Measurements from ENCODE around the gene TMEM132A. TPM values are rescaled to one million over a fixed set of nuclear protein-coding genes. Genes with fewer than 3 reads are reported as not detected.

TMEM132A gene
- total RNA-seq, 1 donor from 2014 or later, result 164 TPM

- Mint-ChIP-seq H3K27me3 (ENCODE audit: unreplicated experiment) (peaks cover 12% of the 10 kb centered on the region), H3K4me1 (ENCODE audit: unreplicated experiment) (peaks cover 21% of the 10 kb centered on the region), H3K9me3 (ENCODE audit: unreplicated experiment) (no peaks in the 10 kb centered on the region), H3K4me3 (ENCODE audit: unreplicated experiment) (no peak overlapping the region), H3K27ac (ENCODE audit: unreplicated experiment) (no peak overlapping the region), H3K36me3 (ENCODE audit: low read depth, unreplicated experiment) (peaks cover 34% of the 10 kb centered on the region)
- TF ChIP-seq, protein P1, sequence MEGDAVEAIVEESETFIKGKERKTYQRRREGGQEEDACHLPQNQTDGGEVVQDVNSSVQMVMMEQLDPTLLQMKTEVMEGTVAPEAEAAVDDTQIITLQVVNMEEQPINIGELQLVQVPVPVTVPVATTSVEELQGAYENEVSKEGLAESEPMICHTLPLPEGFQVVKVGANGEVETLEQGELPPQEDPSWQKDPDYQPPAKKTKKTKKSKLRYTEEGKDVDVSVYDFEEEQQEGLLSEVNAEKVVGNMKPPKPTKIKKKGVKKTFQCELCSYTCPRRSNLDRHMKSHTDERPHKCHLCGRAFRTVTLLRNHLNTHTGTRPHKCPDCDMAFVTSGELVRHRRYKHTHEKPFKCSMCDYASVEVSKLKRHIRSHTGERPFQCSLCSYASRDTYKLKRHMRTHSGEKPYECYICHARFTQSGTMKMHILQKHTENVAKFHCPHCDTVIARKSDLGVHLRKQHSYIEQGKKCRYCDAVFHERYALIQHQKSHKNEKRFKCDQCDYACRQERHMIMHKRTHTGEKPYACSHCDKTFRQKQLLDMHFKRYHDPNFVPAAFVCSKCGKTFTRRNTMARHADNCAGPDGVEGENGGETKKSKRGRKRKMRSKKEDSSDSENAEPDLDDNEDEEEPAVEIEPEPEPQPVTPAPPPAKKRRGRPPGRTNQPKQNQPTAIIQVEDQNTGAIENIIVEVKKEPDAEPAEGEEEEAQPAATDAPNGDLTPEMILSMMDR (IDR thresholded peaks at IDR 0.05; ENCODE audit: unreplicated experiment), result no peak
- no peak for DNase-seq (ENCODE audit: low spot score)
Observed at GRCh38 chr11:60919320-60919719, 4.9 kb upstream of the TMEM132A start.

- Mint-ChIP-seq H3K36me3 (ENCODE audit: low read depth, unreplicated experiment) (peaks cover 34% of the 10 kb centered on the region), H3K27me3 (ENCODE audit: unreplicated experiment) (peaks cover 10% of the 10 kb centered on the region), H3K4me3 (ENCODE audit: unreplicated experiment) (no peak overlapping the region)
Observed at GRCh38 chr11:60919956-60920355, 4.3 kb upstream of the TMEM132A start.

DNA sequence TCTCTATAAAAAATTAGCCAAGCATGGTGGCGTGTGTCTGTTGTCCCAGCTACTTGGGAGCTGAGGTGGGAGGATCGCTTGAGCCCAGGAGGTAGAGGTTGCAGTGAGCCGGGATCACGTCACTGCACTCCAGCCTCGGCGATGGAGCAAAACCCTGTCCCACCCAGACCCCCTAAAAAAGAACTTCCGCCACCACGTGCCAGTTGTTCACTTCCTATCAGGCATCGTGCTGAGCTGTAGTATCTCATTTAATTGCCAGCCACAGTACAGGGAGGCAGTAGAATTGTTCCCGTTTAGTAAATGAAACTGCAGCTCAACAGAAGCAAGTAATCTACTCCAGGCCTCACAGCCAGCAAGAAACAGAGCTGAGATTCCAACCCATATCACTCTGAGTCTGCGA, 3.0 kb upstream of the TMEM132A start:
- H3K36me3 Mint-ChIP-seq (ENCODE audit: low read depth, unreplicated experiment), result peaks cover 34% of the 10 kb centered on the region

More at GRCh38 chr11:60919956-60920355, 4.3 kb upstream of the TMEM132A start:
- TF ChIP-seq, protein P1 (IDR thresholded peaks at IDR 0.05; ENCODE audit: unreplicated experiment), result no peak
- Mint-ChIP-seq H3K9me3 (ENCODE audit: unreplicated experiment) (no peaks in the 10 kb centered on the region), H3K4me1 (ENCODE audit: unreplicated experiment) (peaks cover 19% of the 10 kb centered on the region), H3K27ac (ENCODE audit: unreplicated experiment) (no peak overlapping the region)
- DNase-seq (ENCODE audit: low spot score), result no peak

GRCh38 chr11:60921777-60922335, 2.4 kb upstream of the TMEM132A start:
- Mint-ChIP-seq H3K4me1 (ENCODE audit: unreplicated experiment) (peaks cover 19% of the 10 kb centered on the region), H3K27me3 (ENCODE audit: unreplicated experiment) (peaks cover 8% of the 10 kb centered on the region), H3K36me3 (ENCODE audit: low read depth, unreplicated experiment) (peaks cover 40% of the 10 kb centered on the region), H3K9me3 (ENCODE audit: unreplicated experiment) (no peaks in the 10 kb centered on the region), H3K4me3 (ENCODE audit: unreplicated experiment) (no peak overlapping the region), H3K27ac (ENCODE audit: unreplicated experiment) (no peak overlapping the region)
- no peak for DNase-seq (ENCODE audit: low spot score)
- TF ChIP-seq, protein P1 (IDR thresholded peaks at IDR 0.05; ENCODE audit: unreplicated experiment), result no peak

More for the DNA sequence above, 3.0 kb upstream of the TMEM132A start:
- no peaks in the 10 kb centered on the region for H3K9me3 Mint-ChIP-seq (ENCODE audit: unreplicated experiment)
- H3K27me3 Mint-ChIP-seq (ENCODE audit: unreplicated experiment), result peaks cover 8% of the 10 kb centered on the region
- TF ChIP-seq, protein P1 (IDR thresholded peaks at IDR 0.05; ENCODE audit: unreplicated experiment), result no peak
- no peak for DNase-seq (ENCODE audit: low spot score)
- peaks cover 20% of the 10 kb centered on the region for H3K4me1 Mint-ChIP-seq (ENCODE audit: unreplicated experiment)
- H3K27ac Mint-ChIP-seq (ENCODE audit: unreplicated experiment), result no peak overlapping the region
- no peak overlapping the region for H3K4me3 Mint-ChIP-seq (ENCODE audit: unreplicated experiment)

GRCh38 chr11:60922906-60923305, 1.4 kb upstream of the TMEM132A start:
- H3K27ac Mint-ChIP-seq (ENCODE audit: unreplicated experiment), result no peak overlapping the region
- peak overlapping the region; percentile 82 for H3K4me3 Mint-ChIP-seq (ENCODE audit: unreplicated experiment)
- no peak for DNase-seq (ENCODE audit: low spot score)
- H3K27me3 Mint-ChIP-seq (ENCODE audit: unreplicated experiment), result peaks cover 8% of the 10 kb centered on the region
- H3K36me3 Mint-ChIP-seq (ENCODE audit: low read depth, unreplicated experiment), result peaks cover 37% of the 10 kb centered on the region
- peaks cover 17% of the 10 kb centered on the region for H3K4me1 Mint-ChIP-seq (ENCODE audit: unreplicated experiment)
- H3K9me3 Mint-ChIP-seq (ENCODE audit: unreplicated experiment), result no peaks in the 10 kb centered on the region
- TF ChIP-seq, protein P1 (IDR thresholded peaks at IDR 0.05; ENCODE audit: unreplicated experiment), result no peak

Data from endothelial cell (in vitro differentiated cells).